HG03457 (cell line): ENCODE data around the gene SINHCAF.

ENCODE experiments used
- ATAC-seq: cut with Tn5 transposase; IDR thresholded peaks from one replicate; pipeline ENCODE4 v1.9.1; 2021; ENCODE audit warnings: moderate number of reproducible peaks; ENCODE audit not compliant: unreplicated experiment

SINHCAF gene

DNA sequence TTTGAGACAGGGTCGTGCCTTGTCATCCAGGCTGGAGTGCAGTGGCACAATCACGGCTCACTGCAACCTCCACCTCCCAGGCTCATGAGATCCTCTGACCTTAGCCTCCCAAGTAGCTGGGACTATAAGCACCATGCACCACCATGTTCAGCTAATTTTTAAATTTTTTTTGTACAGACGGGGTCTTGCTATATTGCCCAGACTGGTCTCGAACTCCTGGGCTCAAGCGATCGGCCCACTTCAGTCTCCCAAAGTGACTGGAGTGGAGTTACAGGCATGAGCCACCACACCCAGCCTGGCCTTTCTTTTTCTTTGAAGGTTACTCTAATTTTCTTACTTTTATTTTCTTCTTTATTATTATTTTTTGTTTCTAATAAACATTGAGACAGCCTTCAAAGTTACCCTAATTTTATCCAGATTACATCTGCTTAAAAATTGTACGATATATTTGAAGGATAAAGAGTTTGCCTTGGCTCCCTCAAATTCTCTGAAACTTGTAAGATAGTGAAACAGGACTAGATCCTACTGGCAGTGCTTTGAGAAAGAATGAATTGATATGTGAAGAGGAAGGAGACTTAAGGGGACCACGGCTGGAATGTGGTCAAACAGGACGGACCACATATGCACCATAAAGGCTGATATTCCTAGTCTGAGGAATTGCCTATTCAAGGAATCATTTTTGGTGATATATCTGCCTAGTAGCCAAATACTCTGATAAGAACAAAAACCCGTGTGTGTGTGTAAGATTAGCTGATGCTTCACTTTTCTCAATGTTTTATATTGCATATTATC, 14.1 kb upstream of the SINHCAF start:
- ATAC-seq = no peak

DNA sequence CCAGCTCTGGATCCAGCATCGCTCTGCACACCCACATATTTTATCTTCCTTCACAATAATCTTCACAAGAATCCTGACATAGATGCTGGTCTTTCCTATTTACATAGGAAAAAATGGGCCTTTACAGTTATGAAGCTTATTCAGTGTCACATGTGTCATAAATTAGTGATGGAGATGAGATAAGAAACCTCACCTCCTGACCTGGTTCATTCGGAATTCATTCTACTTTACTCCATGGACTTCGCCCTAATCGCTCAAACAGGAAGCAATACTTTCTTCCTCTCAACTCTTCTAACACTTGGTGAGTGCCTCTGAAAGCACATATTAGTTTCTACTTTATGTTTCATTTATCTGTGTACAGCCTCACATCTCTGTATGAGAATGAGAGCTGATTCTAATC, 12.0 kb upstream of the SINHCAF start:
- ATAC-seq = no peak

DNA sequence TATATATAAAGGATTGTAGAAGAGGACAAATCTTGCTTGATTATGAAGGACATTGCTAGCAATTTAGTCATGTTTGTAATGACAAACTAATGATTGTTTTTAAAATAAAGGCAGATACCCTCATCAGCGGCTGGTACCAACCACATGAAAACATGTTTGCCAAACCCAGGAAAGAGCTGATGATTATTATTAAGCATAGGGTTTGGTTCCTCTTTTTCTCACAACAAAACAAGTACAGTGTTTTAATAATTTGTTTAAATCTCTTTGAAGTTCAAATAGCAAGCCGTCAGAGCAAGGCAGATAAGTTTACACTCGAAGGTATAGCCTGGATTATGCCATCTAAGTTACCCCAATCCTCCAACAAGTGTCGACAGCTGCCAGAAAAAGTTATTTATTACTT, 5.3 kb upstream of the SINHCAF start:
- no peak for ATAC-seq

DNA sequence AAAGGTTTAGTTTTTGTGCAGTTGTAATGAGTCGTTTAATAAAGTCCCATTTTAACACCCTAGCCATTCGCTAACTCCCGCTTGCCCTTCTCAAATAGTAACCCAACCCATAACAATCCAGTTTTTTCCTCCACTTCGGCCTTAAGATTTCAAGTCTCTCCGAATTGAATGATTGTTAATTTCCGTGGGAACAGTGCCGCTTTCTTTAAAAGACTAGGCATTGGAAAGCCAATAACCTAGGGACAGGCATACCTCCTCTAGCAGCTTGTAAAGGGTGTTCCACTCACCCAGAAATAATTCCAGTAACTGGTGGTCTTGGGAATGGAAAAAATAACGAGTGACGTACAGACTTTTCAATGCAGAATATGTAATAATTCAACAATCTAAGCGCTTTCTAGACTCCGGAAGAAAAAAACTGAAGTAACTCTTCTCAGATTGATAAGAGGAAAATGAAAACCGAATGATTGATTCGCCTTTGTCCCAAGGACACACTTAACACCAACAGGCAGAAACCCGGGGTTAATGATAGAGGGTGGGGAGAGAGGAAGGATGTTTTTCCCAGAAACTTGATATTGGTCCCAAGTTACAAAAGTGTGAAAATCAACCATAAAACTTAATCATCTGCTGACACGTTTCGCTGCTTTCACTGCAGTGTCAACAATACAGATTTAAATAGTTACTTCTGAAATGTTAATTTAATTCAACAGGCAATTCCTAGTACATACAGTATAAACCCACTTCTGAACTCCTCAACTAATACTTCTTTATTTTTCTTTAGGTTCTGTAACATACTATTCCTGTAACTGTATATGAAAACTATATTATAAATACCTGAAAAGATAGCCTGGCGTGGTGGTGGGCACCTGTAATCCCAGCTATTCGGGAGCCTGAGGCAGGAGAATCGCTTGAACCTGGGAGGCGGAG, 1.0 kb upstream of the SINHCAF start:
- no peak for ATAC-seq

DNA sequence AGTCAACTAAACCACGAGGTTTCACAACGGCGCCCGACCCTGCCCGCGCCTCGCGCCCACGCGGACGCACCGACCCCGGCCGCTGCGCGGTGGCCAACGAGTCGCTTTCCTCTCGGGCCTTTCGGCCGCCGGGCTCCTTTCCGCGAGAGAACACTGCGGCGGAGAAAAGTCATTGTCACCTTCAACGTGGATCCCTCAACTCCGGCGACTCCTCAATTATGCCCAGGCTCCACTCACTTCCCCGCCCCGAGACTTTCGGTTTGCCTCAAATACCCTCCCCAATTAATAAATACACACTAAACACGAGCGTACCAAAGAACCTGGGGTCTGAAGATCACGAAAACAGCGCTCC, 450 bp downstream of the SINHCAF start:
- ATAC-seq = no peak

DNA sequence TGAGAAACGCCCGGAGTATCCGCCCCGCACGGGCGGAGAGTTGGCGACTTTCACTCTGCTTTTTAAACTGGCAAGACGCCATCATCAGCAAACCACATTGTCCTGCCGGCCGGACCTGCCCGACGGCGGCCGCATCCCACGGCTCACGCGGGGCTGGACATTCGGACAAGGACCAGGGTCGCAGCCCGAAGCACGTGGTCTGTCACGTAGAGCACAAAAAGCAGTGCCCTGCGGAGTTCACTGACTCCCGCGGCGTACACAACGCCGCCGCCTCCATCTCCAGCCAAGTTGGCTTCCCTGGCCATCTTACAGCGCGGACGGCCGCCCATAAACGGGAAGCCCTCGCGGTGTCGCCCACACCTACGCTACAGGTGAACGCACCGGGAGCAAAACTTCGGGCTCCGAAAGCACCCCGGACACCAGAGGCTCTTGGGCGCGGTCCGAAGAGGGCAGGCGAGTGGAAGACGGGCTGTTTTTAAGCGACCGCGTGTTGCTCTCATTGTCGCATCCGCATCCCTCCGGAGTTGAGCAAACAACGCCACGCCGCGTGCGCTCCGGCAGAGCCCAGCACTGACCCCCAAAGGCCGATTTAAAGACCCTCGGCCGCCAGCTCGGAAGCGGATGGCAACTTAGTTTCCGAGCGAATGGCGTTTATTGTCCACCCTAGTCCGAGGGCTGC, 966 bp downstream of the SINHCAF start:
- ATAC-seq = no peak

DNA sequence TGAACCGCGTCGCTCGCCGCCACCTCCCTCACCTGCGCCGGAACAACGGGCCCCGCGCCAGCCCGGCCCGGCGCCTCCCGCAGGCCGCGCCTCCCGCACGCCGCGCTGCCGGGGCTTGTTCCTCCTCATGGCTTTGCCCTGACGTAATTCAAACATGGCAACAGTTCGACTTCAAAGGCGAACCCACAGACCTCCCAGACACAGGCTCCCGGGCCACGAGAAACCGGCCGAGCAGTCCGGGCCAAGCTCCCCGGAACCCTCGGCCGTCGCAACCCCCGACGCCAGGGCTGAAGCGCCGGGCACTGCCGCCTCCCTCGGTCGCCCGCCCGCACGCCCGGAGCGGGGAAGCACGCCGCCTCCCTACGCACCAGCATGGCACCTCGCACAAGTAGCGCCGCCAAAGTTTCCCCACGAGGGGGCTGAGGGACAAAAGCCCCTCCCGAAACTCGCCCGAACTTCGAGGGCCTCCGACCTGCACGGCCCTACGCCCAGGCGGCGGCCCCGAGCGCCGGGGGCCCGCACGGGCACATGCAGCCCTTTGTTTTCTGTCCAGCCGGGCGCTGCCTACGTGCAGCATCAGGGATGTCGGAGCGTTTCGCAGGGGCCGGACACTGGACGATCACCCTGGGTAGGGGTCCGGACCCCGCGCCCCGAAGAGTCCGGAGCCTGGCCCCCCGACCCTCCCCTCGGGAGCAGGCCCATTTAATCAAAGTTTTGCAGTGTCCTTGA, 1.7 kb downstream of the SINHCAF start:
- no peak for ATAC-seq

DNA sequence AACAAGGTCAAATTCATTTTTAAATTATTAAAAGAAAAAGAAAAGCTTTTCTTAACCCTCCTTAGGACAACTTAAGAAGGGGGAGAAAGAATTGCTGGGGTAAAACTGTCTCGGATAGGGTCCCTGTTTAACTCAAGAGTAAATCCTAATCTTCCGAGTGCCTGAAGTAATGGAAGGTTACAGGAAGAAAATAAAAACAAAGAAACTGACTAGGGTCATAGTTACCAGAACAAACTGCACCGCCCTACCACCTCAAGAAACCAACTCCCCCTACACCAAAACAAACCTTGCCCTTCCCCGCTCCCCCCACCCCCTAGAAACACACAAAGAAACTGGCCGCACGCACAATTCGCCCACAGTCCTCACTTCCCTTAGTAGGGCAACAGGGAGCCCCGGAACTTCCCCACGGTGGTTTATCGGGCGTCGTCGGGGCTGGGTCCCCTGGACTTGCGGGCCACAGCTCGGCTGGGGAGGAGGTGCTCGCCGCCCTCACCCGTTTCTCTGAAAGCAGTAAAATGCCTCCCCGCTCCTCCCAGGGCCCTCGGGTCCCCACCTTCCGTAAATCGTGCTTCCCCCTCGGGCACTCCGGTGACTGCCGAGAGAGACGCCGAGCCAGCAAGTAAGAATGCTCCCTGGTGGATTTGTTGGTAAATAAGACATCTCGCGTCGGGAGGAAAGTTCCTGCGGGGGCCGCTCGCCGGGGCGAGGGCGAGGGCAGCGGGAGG, 2.4 kb downstream of the SINHCAF start:
- no peak for ATAC-seq

DNA sequence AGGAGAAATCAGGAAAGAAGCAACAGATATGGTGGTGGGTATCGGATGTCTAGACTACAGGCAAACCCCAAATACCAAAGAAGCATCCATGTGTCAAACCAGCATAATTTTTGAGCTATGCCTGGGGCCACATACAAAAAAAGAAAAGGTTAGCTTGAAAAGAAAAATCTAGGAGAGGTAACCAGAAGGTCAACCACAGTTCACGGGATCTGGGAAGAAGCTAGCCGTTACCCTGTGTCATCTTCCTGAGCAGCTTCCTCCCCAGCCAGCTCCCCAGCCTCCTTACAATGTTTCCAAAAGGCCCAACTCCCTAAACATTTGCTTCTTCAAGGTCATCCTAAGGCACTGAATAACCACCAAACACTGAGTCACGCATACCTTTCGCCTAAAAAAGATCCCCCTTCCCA, 3.1 kb downstream of the SINHCAF start:
- ATAC-seq = no peak

DNA sequence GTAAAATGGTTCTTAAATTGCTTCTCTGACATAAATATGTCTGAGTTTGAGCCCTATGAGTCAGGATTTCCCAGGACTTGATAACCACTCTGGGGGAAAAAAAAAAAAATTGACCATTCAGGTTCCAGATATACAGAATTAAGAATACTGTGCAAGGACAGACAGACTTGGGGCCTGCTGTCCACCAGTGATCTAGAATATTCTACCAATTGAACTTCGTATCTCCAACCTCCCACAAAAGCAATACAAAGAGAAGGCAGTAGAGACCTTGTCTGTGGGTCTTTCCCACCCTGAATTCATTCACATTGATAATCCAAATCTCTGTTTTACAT, 4.1 kb downstream of the SINHCAF start:
- ATAC-seq = no peak

DNA sequence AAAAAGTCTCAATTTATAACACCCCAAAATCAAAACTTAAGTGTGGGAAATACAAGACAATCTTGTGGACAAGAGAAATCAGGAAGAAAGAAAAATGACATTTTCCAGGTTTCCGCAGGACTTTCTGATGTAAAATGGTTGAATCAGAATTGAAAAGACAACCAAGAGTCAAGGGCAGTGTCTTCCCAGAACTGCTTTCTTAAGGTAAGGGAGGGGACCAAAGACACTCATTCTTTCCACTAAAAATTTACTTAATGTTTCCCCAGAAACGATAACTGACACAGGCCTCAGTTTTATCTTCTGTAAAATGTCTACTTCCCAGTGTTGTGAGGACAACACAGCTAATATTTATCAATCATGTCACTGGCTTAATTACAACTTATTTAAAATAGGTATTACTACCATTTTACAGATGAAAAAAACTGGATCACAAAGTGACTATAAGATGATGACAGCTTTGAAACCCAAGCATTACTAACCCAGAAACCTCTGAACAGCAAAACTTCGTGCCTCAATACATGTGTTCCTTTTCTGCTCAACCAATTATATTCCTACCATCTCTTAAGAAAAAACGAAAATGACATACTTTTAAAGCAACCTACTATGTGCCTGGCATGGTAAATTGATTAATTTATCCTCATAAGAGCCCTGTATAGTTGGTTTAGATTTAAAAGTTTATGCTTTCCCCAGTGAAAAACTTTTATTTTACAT, 4.6 kb downstream of the SINHCAF start:
- ATAC-seq = no peak

DNA sequence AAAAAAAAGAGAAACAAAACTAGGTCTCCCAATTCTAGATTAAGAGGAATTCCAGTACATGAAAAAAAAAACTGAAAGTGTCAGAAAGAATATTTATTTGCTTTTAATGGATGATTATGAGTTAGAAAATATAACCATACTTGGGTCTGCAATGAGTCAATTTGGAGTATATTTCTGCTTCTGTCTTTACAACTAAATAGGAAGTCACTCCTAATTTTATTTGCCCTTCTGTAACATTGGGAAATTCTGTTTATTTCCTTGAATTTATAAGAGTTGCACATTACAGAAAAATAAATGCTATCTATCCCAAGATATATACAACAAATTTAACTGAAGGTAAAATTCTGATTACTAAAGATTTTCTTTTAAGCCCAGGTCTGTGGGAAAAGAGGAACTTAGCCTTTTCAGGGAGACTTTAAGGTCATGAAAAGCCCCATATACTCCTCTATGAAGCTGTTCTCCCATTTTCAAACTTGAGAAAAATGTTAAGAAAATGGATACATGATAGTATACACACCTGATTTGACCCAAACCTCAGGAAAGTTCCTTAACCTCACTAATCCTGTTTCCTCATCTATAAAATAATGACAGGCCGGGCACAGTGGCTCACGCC, 7.2 kb downstream of the SINHCAF start:
- no peak for ATAC-seq

DNA sequence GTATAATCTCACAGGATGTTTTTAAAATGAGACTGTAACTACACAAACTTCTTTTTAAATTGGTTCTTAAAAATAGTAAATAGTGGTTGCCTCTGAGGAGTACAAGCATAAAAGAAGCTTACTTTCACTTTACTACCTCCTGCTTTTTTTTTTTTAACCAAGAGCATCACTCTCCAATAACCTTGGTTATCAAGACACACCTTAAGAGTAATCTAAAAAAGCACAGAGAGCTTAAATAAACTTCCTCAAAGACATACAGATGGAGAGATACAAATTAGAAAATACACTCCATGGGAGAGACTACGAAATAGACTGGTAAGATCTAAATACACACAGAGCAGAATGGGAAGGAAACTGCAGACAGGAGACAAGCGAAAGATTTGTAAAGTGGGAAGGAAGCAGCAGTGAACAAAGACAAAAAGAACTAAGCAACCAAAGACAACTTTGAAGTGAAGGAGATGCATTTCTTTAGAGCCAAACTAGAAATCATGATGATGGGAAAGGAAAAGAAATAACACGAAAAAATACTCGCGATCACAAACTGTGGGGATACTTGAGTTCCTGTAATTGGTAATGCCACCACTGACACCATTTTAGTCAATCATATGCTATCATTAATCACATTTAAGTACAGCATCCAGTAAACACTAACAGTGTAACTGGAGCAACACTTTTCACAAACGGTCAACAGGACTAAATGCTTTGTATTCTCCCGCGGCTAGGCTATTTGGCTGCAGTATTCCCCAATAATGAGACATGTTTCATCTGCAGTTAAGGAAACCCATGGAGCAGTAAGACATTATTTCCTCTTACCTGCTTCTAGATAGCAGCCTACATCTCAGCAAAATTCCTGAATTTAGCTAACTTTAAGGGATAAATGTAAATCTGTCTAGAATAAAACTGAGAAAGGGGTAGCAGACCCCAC, 8.2 kb downstream of the SINHCAF start:
- ATAC-seq = no peak

DNA sequence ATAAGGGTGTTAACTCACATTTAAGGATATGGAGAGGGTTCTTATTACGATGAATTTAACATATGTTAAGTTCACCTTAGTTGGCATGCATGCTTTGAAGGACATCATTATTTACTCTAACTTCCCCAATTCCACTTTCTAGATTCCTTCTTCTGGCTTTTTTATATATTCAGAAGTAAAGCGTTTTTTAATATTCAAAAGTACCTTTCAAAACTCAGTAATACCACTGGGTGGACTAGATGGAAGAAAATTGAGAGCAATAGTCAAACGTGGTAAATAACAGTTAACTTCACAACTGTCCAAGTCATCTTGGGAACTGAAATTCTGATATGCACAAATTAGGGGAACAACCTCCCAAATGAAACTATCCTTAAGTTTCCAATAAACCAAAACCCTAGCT, 9.1 kb downstream of the SINHCAF start:
- no peak for ATAC-seq

DNA sequence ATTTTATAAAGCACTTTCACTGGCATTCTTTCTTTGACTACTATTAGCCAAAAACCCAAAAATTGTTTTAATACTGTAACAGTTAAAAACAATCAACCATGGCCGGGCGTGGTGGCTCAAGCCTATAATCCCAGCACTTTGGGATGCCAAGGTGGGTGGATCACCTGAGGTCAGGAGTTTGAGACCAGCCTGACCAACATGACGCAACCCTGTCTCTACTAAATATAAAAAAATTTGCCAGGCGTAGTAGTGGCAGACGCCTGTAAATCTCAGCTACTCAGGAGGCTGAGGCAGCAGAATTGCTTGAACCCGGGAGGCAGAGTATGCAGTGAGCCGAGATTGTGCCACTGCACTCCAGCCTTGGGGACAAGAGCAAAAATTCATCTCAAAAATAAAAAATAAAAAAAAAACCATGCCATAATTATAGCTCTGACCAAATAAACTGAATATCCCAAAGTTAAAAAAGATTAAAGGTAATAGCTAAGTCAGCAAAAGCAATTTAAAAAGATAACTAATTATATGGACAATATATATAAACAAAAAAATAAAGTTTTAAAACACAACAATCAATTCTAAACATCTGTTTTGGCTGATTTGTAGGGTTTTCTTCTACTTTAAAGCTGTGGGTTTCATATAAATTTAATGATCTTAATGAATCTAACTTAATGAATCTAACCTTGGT, 10.0 kb downstream of the SINHCAF start:
- ATAC-seq = no peak

DNA sequence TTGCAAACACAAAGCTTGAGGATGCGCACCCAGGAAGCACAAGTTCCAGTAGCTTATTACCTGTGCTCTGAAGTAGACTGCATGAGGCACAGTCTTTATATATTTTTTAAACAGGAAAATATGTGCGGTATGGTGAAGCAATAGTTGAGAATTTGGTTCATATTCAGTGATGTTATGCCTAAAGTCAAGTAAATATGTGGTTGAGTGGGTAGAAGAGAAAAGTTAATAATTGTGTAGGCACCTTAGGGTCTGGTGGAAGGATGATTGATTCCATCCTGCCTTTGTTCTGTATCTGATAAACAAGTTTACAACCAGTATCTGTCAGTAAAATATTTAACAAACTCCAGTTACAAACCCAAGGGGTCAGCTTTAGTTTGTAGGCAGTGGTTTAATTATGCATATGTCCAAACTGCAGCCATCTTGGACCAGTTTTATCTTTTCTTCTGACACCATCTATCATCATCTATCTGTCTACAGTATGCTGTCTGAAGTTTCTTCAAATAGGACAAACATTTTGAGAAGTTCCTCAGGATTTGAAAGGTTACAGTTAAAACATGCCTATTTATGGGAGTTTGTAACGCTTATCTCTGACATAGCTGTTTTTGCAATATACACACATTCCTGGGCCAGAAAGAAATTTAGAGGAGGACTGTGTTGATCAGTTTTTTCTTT, 10.8 kb downstream of the SINHCAF start:
- no peak for ATAC-seq

DNA sequence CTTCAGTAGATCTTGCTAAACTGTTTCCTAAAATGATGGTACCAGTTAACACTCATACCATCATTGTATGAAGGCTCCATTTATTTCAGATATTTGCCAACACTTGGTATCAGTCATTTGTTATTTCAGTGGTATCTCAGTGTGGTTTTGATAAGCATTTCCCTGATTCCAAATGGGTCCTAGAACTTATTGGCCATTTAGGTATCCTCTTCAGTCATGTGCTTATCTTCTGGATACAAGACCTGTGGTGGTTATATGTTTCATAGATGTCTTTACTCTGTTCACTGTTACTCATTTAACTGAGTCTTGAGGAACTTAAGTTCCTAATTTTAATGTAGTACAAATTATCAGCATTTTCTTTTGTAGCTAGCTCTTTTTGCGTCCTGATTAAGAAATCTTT, 13.5 kb downstream of the SINHCAF start:
- ATAC-seq = no peak
